GM12878 (cell line): Measurements from ENCODE around the gene MYO3B. TPM values are rescaled to one million over a fixed set of nuclear protein-coding genes. Genes with fewer than 3 reads are reported as not detected.

ENCODE experiments used
- BACH1 ChIP-seq: fragments of 450-650 bp; IDR thresholded peaks from 2 replicates; pipeline ENCODE4 v1.6.1; 2017; ENCODE audit warnings: mild to moderate bottlenecking, borderline replicate concordance
- EZH2 ChIP-seq: IDR thresholded peaks from 2 replicates; pipeline ENCODE4 v1.6.1; 2012; ENCODE audit warnings: low read depth, mild to moderate bottlenecking, control low read depth, inconsistent platforms, low read length, borderline replicate concordance; ENCODE audit not compliant: control insufficient read depth
- HDGF ChIP-seq: fragments of 450-650 bp; IDR thresholded peaks from 2 replicates; pipeline ENCODE4 v1.6.1; 2016; ENCODE audit warnings: antibody characterized with exemption
- NKRF ChIP-seq: fragments of 450-650 bp; conservative IDR thresholded peaks from 2 replicates; pipeline ENCODE4 v1.6.1; 2017; ENCODE audit warnings: mild to moderate bottlenecking, moderate library complexity
- REST ChIP-seq: IDR thresholded peaks from 2 replicates; pipeline ENCODE4 v1.6.1; 2012; ENCODE audit warnings: mild to moderate bottlenecking, low read depth, low read length
- RUNX3 ChIP-seq: IDR thresholded peaks from 2 replicates; pipeline ENCODE4 v1.6.1; 2012; ENCODE audit warnings: low read length, inconsistent platforms
- SKIL ChIP-seq: fragments of 450-650 bp; IDR thresholded peaks from 2 replicates; pipeline ENCODE4 v1.6.1; 2017; ENCODE audit warnings: mild to moderate bottlenecking, low read depth, inconsistent platforms; ENCODE audit not compliant: poor library complexity, severe bottlenecking
- ZBTB11 ChIP-seq: fragments of 450-650 bp; formaldehyde crosslinking; IDR thresholded peaks from 2 replicates; pipeline ENCODE4 v1.5.0; 2022; ENCODE audit warnings: mild to moderate bottlenecking, missing genetic modification characterization
- polyA plus RNA-seq, 11 experiments: library from polyadenylated mRNA; depleted of rRNA in 4 of 11; unstranded in 6 of 11; stranded (reverse) in 5 of 11; fragments of >200 nt; fragmentation: Nextera tagmentation in 4 of 11; fragmentation: Illumina TruSeq in 1 of 11; extraction: Ambion mirVana in 4 of 11; extraction: Trizol in 1 of 11; gene quantifications; 1 replicate in 1 of 11; 2 replicates in 10 of 11; pipeline versions ENCODE4 v1.2.1 to v1.2.3, GENCODE V29; 2011 to 2016; ENCODE audit warnings: inconsistent platforms in 2 of 11, missing spikeins in 2 of 11, low read depth in 1 of 11
- total RNA-seq, 4 experiments: library from RNA; depleted of rRNA in 3 of 4; stranded (reverse); fragments of >200 nt in 3 of 4; fragmentation: Illumina TruSeq in 1 of 4; extraction: Trizol in 1 of 4; gene quantifications; 2 replicates each; pipeline versions ENCODE4 v1.2.1 to v1.2.3, GENCODE V29; 2013 to 2021

The MYO3B gene
- total and polyA plus RNA-seq, 10 of the 15 experiments (the other 5 are each of a cell fraction or from before 2014, with no cell fraction given) = 1.1 to 7.1 (median 2.1) TPM

GRCh38 chr2:170218456-170218855, 40.5 kb downstream of the MYO3B start (continued):
- no peak for TF ChIP-seq NKRF
- TF ChIP-seq EZH2 = no peak
- TF ChIP-seq BACH1 = no peak
- TF ChIP-seq RUNX3 = no peak
- no peak for TF ChIP-seq ZBTB11 (CRISPR knock-in tag)
- no peak for TF ChIP-seq REST
- no peak for TF ChIP-seq HDGF
- TF ChIP-seq SKIL = no peak
